Bronchial epithelial cell (primary cell): ENCODE data around the gene PC. TPM values are rescaled to one million over a fixed set of nuclear protein-coding genes. Genes with fewer than 3 reads are reported as not detected.

ENCODE experiments used
- DNase-seq: peaks from one replicate; pipeline ENCODE4 v3.0.0-alpha.2; 2010; ENCODE audit warnings: low read depth
- FAIRE-seq: peaks from 2 replicates; lab custom pipeline; 2011; peaks lifted over from hg19 to GRCh38; lab: Jason Lieb, UNC
- H3K27me3 ChIP-seq: 2 replicates; pipeline ENCODE4 v1.5.1; 2011; ENCODE audit warnings: low read length; ENCODE audit not compliant: control insufficient read depth, insufficient read depth
- H3K36me3 ChIP-seq: 2 replicates; pipeline ENCODE4 v1.5.1; 2011; ENCODE audit warnings: low read length; ENCODE audit not compliant: control insufficient read depth, insufficient read depth
- H3K4me3 ChIP-seq: 2 replicates; pipeline ENCODE4 v1.5.1; 2011; ENCODE audit warnings: mild to moderate bottlenecking, low read depth, low read length, control low read depth
- total RNA-seq: library from RNA; depleted of rRNA; stranded (reverse); fragments of >200 nt; gene quantifications from 2 replicates; pipeline ENCODE4 v1.2.1, GENCODE V29; 2014
- TF ChIP-seq, protein P1 (sequence below): IDR thresholded peaks from 2 replicates; pipeline ENCODE4 v1.5.1; 2011; ENCODE audit warnings: mild to moderate bottlenecking, moderate library complexity, low read length, control low read depth, inconsistent platforms; ENCODE audit not compliant: insufficient read depth, severe bottlenecking

The PC gene
- total RNA-seq, 1 donor from 2014 or later, result 14.2 TPM

DNA sequence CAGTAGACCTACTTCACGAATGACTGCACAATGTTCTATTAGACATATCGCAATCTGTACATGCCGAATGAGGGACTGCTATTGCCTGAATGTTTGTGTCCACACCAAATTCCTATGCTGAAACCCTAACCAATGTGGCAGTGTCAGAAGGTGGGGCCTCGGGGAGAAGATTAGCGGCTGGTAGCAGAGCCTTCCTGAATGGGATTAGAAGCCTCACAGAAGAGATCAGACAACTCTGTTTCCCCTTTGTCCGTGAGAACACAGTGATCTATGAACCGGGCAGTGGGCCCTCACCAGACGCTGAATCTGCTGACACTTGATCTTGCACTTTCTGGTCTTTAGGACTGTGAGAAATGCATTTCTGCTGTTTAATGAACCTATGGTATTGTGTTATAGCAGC is 68.2 kb downstream of the PC start:
- no peak for DNase-seq
- no peak overlapping the region for H3K4me3 ChIP-seq
- H3K27me3 ChIP-seq, result no peaks in the 10 kb centered on the region
- TF ChIP-seq, protein P1, sequence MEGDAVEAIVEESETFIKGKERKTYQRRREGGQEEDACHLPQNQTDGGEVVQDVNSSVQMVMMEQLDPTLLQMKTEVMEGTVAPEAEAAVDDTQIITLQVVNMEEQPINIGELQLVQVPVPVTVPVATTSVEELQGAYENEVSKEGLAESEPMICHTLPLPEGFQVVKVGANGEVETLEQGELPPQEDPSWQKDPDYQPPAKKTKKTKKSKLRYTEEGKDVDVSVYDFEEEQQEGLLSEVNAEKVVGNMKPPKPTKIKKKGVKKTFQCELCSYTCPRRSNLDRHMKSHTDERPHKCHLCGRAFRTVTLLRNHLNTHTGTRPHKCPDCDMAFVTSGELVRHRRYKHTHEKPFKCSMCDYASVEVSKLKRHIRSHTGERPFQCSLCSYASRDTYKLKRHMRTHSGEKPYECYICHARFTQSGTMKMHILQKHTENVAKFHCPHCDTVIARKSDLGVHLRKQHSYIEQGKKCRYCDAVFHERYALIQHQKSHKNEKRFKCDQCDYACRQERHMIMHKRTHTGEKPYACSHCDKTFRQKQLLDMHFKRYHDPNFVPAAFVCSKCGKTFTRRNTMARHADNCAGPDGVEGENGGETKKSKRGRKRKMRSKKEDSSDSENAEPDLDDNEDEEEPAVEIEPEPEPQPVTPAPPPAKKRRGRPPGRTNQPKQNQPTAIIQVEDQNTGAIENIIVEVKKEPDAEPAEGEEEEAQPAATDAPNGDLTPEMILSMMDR, result no peak
- FAIRE-seq, result no peak
- H3K36me3 ChIP-seq, result no peaks in the 10 kb centered on the region

DNA sequence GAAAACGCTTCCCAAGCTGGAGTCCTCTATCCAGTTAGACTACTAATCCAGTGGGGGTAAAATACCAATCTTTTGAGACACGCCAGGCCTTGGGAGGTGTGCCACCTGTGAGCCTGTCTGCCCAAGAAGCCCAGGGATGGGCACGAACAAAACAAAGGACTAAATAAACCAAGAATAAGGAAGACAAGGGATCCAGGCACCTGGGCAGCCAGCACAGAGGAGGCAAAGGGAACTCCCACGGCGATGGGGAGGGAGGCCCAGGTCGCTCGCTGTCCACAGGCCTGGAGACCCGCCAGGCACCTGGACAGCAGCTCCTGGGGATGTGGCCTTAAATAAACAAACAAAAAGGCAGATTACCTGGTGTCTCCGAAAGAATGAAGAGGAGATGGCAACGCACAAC is 69.9 kb downstream of the PC start:
- H3K27me3 ChIP-seq, result no peaks in the 10 kb centered on the region
- no peak for DNase-seq
- no peaks in the 10 kb centered on the region for H3K36me3 ChIP-seq
- TF ChIP-seq, protein P1, result no peak
- H3K4me3 ChIP-seq, result no peak overlapping the region
- FAIRE-seq, result no peak

DNA sequence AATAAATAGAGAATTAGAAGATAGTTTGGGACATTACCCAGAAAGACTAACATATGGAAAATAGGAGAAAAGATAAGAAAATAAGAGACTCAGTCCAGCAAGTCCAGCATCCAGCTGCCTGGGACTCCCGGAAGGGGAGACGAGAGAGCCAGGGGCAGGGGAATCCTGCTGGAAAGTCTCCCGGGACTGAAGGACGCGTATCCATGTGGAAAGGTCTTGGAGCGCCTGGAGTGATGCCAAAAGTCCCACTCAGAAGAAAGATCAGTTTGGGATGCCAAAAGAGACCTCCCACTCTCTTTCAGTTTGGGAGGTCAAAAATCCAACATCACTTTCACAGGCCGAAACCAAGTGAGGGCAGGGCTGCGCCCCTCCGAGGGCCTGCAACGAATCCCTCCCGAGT is 70.7 kb downstream of the PC start:
- H3K4me3 ChIP-seq, result no peak overlapping the region
- DNase-seq (no peak), FAIRE-seq (no peak)
- no peaks in the 10 kb centered on the region for H3K36me3 ChIP-seq
- TF ChIP-seq, protein P1, result no peak
- no peaks in the 10 kb centered on the region for H3K27me3 ChIP-seq

DNA sequence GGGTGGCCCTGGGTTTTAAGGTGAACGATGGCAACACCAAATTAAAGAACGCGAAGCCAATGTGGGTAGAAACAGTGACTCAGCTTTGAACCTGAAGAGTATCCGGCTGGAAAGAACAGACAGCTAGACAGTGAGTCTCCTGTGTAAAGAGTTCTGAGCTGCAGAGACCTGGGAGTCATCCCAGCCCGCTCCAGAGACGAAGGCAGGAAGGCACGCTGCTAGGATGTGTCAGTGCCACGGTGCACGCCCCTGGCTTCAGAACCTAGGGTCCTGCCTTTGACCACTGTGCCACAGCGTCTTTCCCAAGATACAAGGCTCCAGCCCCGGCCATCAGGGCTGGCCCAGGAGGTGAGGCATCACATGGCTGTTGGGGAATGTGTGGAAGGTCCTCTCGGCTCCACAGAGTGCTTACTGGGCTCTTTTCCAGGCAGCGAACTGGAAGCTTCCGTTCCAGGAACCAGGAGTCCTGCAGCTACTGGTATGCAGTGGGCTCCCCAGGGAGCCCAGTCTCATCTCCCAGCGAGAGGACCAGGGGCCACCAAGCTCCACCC is 71.4 kb downstream of the PC start:
- FAIRE-seq (no peak), DNase-seq (peak; percentile 76)
- TF ChIP-seq, protein P1, result no peak
- Histone ChIP-seq H3K36me3 (no peaks in the 10 kb centered on the region), H3K27me3 (no peaks in the 10 kb centered on the region), H3K4me3 (no peak overlapping the region)

DNA sequence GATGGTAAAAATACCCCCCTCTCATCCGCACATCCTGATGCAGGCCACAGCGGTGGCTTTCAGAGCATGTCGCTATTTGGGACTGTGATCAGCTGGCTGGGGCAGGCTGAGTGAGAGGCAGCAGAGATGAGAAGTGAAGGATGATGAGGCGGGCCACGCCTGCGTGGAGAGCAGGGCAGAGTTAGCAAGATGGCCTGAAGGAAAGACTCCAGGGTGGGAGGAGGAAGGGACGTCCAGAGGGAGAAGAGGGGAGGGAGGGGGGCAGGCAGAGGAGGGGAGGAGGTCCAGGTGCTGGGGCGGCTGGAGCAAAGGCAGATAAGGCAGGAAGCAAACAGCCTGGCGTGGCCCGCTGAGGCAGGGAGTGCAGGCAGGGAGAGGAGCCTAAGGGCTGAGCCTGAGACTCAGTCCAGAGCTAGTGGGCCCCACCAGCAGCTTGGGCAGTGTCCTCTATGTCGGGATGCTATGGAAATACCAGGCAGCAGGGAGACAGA is 72.2 kb downstream of the PC start:
- Histone ChIP-seq H3K27me3 (no peaks in the 10 kb centered on the region), H3K36me3 (no peaks in the 10 kb centered on the region), H3K4me3 (no peak overlapping the region)
- TF ChIP-seq, protein P1, result no peak
- DNase-seq, result no peak
- no peak for FAIRE-seq

DNA sequence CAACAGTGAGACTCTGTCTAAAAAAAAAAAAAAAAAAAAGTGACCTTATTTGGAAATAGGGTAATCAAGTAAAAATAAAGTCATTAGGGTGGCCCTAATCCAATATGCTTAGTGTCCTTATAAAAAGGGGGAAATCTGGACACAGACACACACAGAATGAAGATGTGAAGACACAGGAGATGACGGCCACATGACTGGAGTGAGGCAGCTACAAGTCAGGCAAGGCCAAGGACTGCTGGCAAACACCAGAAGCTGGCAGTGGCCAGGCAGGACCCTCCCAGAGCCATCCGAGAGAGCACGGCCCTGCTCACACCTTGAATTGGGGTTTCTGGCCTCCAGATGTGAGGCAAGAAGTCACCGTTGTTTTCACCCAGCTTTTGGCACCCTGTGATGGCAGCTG is 72.7 kb downstream of the PC start:
- TF ChIP-seq, protein P1, result no peak
- no peaks in the 10 kb centered on the region for H3K36me3 ChIP-seq
- no peaks in the 10 kb centered on the region for H3K27me3 ChIP-seq
- no peak overlapping the region for H3K4me3 ChIP-seq
- no peak for DNase-seq
- FAIRE-seq, result no peak
